Endothelial cell of umbilical vein (primary cell): ENCODE data around the gene AKT3. TPM values are rescaled to one million over a fixed set of nuclear protein-coding genes. Genes with fewer than 3 reads are reported as not detected.

Experiments used
- BruUV-seq: library from RNA; stranded (reverse); fragments of 400-500 nt; replicated peaks from 2 replicates; lab custom pipeline; 2021; lab: Mats Ljungman, UMichigan
- CTCF ChIA-PET: fragments of 300-600, 350-600 bp; sonication (Branson Sonifier 250); formaldehyde crosslinking; loops from one replicate; lab custom pipeline; 2021; ENCODE audit warnings: antibody characterized with exemption, inconsistent platforms; lab: Charles Lee
- POLR2A ChIA-PET: fragments of 300-600, 350-600 bp; sonication (Branson Sonifier 250); formaldehyde crosslinking; loops from one replicate; lab custom pipeline; 2021; ENCODE audit warnings: antibody characterized with exemption, inconsistent platforms; lab: Charles Lee
- DNase-seq: peaks from one replicate; pipeline ENCODE4 v3.0.0-alpha.2; 2011; ENCODE audit warnings: low read depth, low spot score
- FAIRE-seq: peaks from 2 replicates; lab custom pipeline; 2011; peaks lifted over from hg19 to GRCh38; lab: Jason Lieb, UNC
- H2AFZ ChIP-seq: 2 replicates; pipeline ENCODE4 v1.6.0; 2012; ENCODE audit warnings: low read depth, low read length, control low read depth, inconsistent platforms
- H3K27ac ChIP-seq: 2 replicates; pipeline ENCODE4 v1.5.1; 2011; ENCODE audit warnings: low read depth, mild to moderate bottlenecking, control low read depth, low read length, moderate library complexity; ENCODE audit not compliant: insufficient read depth
- H3K27me3 ChIP-seq, 2 experiments: 2 replicates each; pipeline versions ENCODE4 v1.6.0 to v1.6.1; 2011; ENCODE audit warnings: low read length in 2 of 2, mixed read lengths in 1 of 2; ENCODE audit not compliant: control insufficient read depth in 2 of 2, insufficient read depth in 2 of 2
- H3K36me3 ChIP-seq, 2 experiments: 2 replicates in 1 of 2; 3 replicates in 1 of 2; pipeline ENCODE4 v1.5.1; 2011; ENCODE audit warnings: low read length in 2 of 2, mild to moderate bottlenecking in 1 of 2, moderate library complexity in 1 of 2; ENCODE audit not compliant: control insufficient read depth in 2 of 2, insufficient read depth in 2 of 2; ENCODE audit errors: extremely low read depth in 1 of 2
- H3K4me1 ChIP-seq: 3 replicates; pipeline ENCODE4 v1.5.1; 2011; ENCODE audit warnings: mild to moderate bottlenecking, low read length; ENCODE audit not compliant: control insufficient read depth, insufficient read depth; ENCODE audit errors: extremely low read depth
- H3K4me2 ChIP-seq: 2 replicates; pipeline ENCODE4 v1.6.1; 2011; ENCODE audit warnings: low read length, control low read depth, mixed read lengths; ENCODE audit not compliant: insufficient read depth
- H3K4me3 ChIP-seq, 3 experiments: fragments of 200-600 bp in 1 of 3; sonication (generic), shearing (Covaris generic) in 1 of 3; replicated peaks in 1 of 3; 2 replicates each; pipeline ENCODE4 v1.5.1; 2011 to 2016; ENCODE audit warnings: control low read depth in 3 of 3, low read length in 3 of 3, mild to moderate bottlenecking in 2 of 3, inconsistent platforms in 1 of 3, low read depth in 1 of 3, moderate library complexity in 1 of 3; ENCODE audit not compliant: insufficient read depth in 1 of 3
- H3K79me2 ChIP-seq: 2 replicates; pipeline ENCODE4 v1.6.0; 2012; ENCODE audit warnings: low read length, inconsistent platforms; ENCODE audit not compliant: control insufficient read depth, insufficient read depth
- H3K9ac ChIP-seq: replicated peaks from 2 replicates; pipeline ENCODE3; 2011; ENCODE audit warnings: low read length, control low read depth; ENCODE audit not compliant: insufficient read depth; ENCODE audit errors: extremely low read depth
- H3K9me1 ChIP-seq: replicated peaks from 3 replicates; pipeline ENCODE4 v1.6.0; 2011; ENCODE audit warnings: mild to moderate bottlenecking, low read length; ENCODE audit not compliant: control insufficient read depth, insufficient read depth; ENCODE audit errors: extremely low read depth
- H3K9me3 ChIP-seq: replicated peaks from 2 replicates; pipeline ENCODE4 v1.5.1; 2012; ENCODE audit warnings: low read length, inconsistent platforms; ENCODE audit not compliant: control insufficient read depth, insufficient read depth
- H4K20me1 ChIP-seq: replicated peaks from 2 replicates; pipeline ENCODE3; 2011; ENCODE audit warnings: mild to moderate bottlenecking, low read length; ENCODE audit not compliant: control insufficient read depth, insufficient read depth; ENCODE audit errors: extremely low read depth
- CTCF ChIP-seq, 2 donors: IDR thresholded peaks; 1 replicate in 1 of 2; 2 replicates in 1 of 2; pipeline ENCODE4 v1.5.1; 2011; ENCODE audit warnings: low read length in 2 of 2, mild to moderate bottlenecking in 2 of 2, moderate library complexity in 2 of 2, control low read depth in 1 of 2, inconsistent platforms in 1 of 2, low read depth in 1 of 2; ENCODE audit not compliant: insufficient read depth in 1 of 2; ENCODE audit errors: extremely low read depth in 1 of 2
- EZH2 ChIP-seq: IDR thresholded peaks from 2 replicates; pipeline ENCODE4 v1.6.1; 2012; ENCODE audit warnings: borderline replicate concordance, low read depth, mild to moderate bottlenecking, moderate library complexity, low read length, inconsistent platforms; ENCODE audit not compliant: severe bottlenecking
- FOS ChIP-seq: IDR thresholded peaks from 2 replicates; pipeline ENCODE4 v1.6.1; 2011; ENCODE audit warnings: mild to moderate bottlenecking, low read length, moderate library complexity, borderline replicate concordance; ENCODE audit not compliant: insufficient read depth
- GATA2 ChIP-seq: IDR thresholded peaks from 2 replicates; pipeline ENCODE4 v1.7.0; 2011; ENCODE audit warnings: low read depth, mild to moderate bottlenecking, moderate library complexity, mixed read lengths, low read length; ENCODE audit not compliant: insufficient read length, insufficient read depth
- JUN ChIP-seq: IDR thresholded peaks from 2 replicates; pipeline ENCODE4 v1.6.1; 2011; ENCODE audit warnings: borderline replicate concordance, low read depth; ENCODE audit not compliant: insufficient read length, insufficient read depth
- MAX ChIP-seq: IDR thresholded peaks from 2 replicates; pipeline ENCODE4 v1.6.1; 2011; ENCODE audit not compliant: insufficient read depth, insufficient read length
- MYC ChIP-seq: IDR thresholded peaks from one replicate; pipeline ENCODE4 v1.6.1; 2011; ENCODE audit warnings: mild to moderate bottlenecking, low read depth, low read length
- POLR2A ChIP-seq: IDR thresholded peaks from 2 replicates; pipeline ENCODE4 v1.6.1; 2012; ENCODE audit warnings: low read depth, mild to moderate bottlenecking, control low read depth, low read length
- POLR2AphosphoS5 ChIP-seq: IDR thresholded peaks from 2 replicates; pipeline ENCODE4 v1.6.1; 2012; ENCODE audit warnings: low read depth, mild to moderate bottlenecking, control low read depth, low read length, moderate library complexity; ENCODE audit not compliant: insufficient read depth
- dilution Hi-C: fragments of 300-500 bp; cut with MboI; formaldehyde crosslinking; loops from one replicate; pipeline ENCODE4 v1.15.0; 2019; ENCODE audit warnings: low sequenced_read_pairs; ENCODE audit not compliant: extremely low pct_ligation_motif_present
- intact Hi-C: fragments of 100-400 bp; cut with micrococcal nuclease; formaldehyde crosslinking; loops from one replicate; pipeline ENCODE4 v1.10.0; 2022
- polyA plus RNA-seq, 4 experiments: library from polyadenylated mRNA; depleted of rRNA in 3 of 4; stranded (reverse) in 3 of 4; unstranded in 1 of 4; fragments of >200 nt; gene quantifications; 2 replicates each; pipeline versions ENCODE4 v1.2.1 to v1.2.3, GENCODE V29; 2011 to 2012; ENCODE audit warnings: missing spikeins in 1 of 4
- total RNA-seq: library from RNA; stranded (reverse); gene quantifications from 2 replicates; pipeline ENCODE4 v1.2.3, GENCODE V29; 2021

The AKT3 gene
- total and polyA plus RNA-seq, 2 donors (not counting 3 experiments of a cell fraction or from before 2014, with no cell fraction given), result 20.6 to 97.1 TPM

- TF ChIP-seq EZH2, result no peak
- no peak for TF ChIP-seq MAX
- no peak for TF ChIP-seq JUN
- ChIA-PET CTCF (no interaction called here), POLR2A (no interaction called here)
- no peaks in the 10 kb centered on the region for H3K36me3 ChIP-seq
- H3K4me3 ChIP-seq, result no peak overlapping the region
- H3K9me3 ChIP-seq, result no peaks in the 10 kb centered on the region
- DNase-seq, result no peak
- no peak overlapping the region for H3K27ac ChIP-seq
- FAIRE-seq, result no peak
- H4K20me1 ChIP-seq, result no peaks in the 10 kb centered on the region
- no peak overlapping the region for H3K4me2 ChIP-seq
- no peak overlapping the region for H3K9ac ChIP-seq
- no peaks in the 10 kb centered on the region for H3K79me2 ChIP-seq
- no peaks in the 10 kb centered on the region for H3K9me1 ChIP-seq
- intact Hi-C loops, result no loop called here
- no peak overlapping the region for H2AFZ ChIP-seq
- dilution Hi-C loops, result no loop called here
- H3K27me3 ChIP-seq, result no peaks in the 10 kb centered on the region
- BruUV-seq, result no TSS peak
- H3K4me1 ChIP-seq, result no peaks in the 10 kb centered on the region
These were observed 35.8 kb upstream of the AKT3 start for GRCh38 chr1:243885806-243886205.

- CTCF ChIA-PET, result interaction anchor here (1.3 kb wide), 1 partner anchor 9 kb away, joined by 3 read pairs; no protein-coding TSS in a partner anchor
- no peaks in the 10 kb centered on the region for H3K4me1 ChIP-seq
These were observed 34.6 kb upstream of the AKT3 start for GRCh38 chr1:243884603-243885002.

More at GRCh38 chr1:243884603-243885002, 34.6 kb upstream of the AKT3 start:
- no peaks in the 10 kb centered on the region for H3K9me3 ChIP-seq
- POLR2A ChIA-PET, result no interaction called here
- no peak overlapping the region for H3K4me2 ChIP-seq
- DNase-seq (no peak), FAIRE-seq (no peak)
- no peak overlapping the region for H3K4me3 ChIP-seq
- H3K27me3 ChIP-seq, result no peaks in the 10 kb centered on the region
- no peak overlapping the region for H3K9ac ChIP-seq
- H3K27ac ChIP-seq, result no peak overlapping the region
- dilution Hi-C loops (no loop called here), intact Hi-C loops (no loop called here)
- no peak overlapping the region for H2AFZ ChIP-seq
- no peaks in the 10 kb centered on the region for H3K79me2 ChIP-seq
- BruUV-seq, result no TSS peak
- no peaks in the 10 kb centered on the region for H3K9me1 ChIP-seq
- H3K36me3 ChIP-seq, result no peaks in the 10 kb centered on the region
- no peaks in the 10 kb centered on the region for H4K20me1 ChIP-seq
- TF ChIP-seq MYC (no peak), CTCF (IDR thresholded peaks at IDR 0.05; ENCODE audit: extremely low read depth in 1 of 2, insufficient read depth in 1 of 2, low read depth in 1 of 2, low read length in 2 of 2) (no peak), JUN (no peak), FOS (no peak), POLR2AphosphoS5 (no peak), MAX (no peak), POLR2A (no peak), EZH2 (no peak), GATA2 (no peak)
